ENCODE data around the gene RNF126. TPM values are rescaled to one million over a fixed set of nuclear protein-coding genes. Genes with fewer than 3 reads are reported as not detected.
"Not testable (repeated sequence)": the region's sequence is repeated elsewhere in the genome, so short reads cannot be mapped to it uniquely, and the experiment has no call there.

RNF126 gene
- 10 to 100 TPM; 24.5 to 27.1 TPM for total RNA-seq
- long read RNA-seq, donor 1, transcript RNF126-201 (9 exons, 1,694 nt), result major isoform, 21 of 23 reads
- long read RNA-seq, donor 1, partial matches to known transcripts, result 0 of 23 reads
- long read RNA-seq, donor 1, other reads (novel, unspliced or antisense), result 1 of 23 reads
- long read RNA-seq, donor 2, transcript RNF126-203 (9 exons, 963 nt), result minor isoform, 6 of 58 reads
- long read RNA-seq, donor 2, transcript RNF126-201 (9 exons, 1,694 nt), result major isoform, 37 of 58 reads
- long read RNA-seq, donor 2, partial matches to known transcripts, result 7 of 58 reads
- long read RNA-seq, donor 2, other reads (novel, unspliced or antisense), result 7 of 58 reads

- intact Hi-C loops (cut with DNase I), result no loop called here
- DNase-seq (ENCODE audit: low spot score), result peak; percentile 98
These were observed at the start of gene RNF126 for GRCh38 chr19:662962-663681. Gene RNF126, minus strand, starts transcription at chr19:663214. Its CDS starts 93 bp downstream, at chr19:663121.

GRCh38 chr19:711254-711653 is 48.2 kb upstream of the RNF126 start:
- intact Hi-C loops (cut with DNase I), result no loop called here
- no peak for DNase-seq (ENCODE audit: low spot score)

DNA sequence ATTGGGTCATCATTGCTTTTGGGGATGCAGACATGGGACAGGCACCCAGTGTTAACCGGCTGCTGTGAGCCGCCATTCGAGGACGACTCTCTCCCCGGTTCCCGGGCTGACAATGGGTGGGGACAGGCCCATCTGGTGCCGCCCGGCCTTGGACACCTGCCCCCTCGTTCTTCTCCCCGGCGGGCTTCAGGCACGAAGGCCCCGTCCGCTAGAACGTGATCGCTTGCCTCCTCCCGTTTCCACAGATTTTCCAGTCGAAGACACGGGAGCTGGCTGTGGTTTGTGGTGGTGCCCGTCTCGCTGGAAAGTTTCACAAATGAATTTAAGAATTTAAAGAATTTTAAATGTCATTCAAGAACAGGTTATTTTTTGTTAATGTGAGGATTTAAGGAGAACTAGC is 47.8 kb upstream of the RNF126 start:
- DNase-seq (ENCODE audit: low spot score), result no peak
- intact Hi-C loops (cut with DNase I), result no loop called here

GRCh38 chr19:709965-710571 is 47.1 kb upstream of the RNF126 start:
- intact Hi-C loops (cut with DNase I), result no loop called here
- DNase-seq (ENCODE audit: low spot score), result peak; percentile 93

DNA sequence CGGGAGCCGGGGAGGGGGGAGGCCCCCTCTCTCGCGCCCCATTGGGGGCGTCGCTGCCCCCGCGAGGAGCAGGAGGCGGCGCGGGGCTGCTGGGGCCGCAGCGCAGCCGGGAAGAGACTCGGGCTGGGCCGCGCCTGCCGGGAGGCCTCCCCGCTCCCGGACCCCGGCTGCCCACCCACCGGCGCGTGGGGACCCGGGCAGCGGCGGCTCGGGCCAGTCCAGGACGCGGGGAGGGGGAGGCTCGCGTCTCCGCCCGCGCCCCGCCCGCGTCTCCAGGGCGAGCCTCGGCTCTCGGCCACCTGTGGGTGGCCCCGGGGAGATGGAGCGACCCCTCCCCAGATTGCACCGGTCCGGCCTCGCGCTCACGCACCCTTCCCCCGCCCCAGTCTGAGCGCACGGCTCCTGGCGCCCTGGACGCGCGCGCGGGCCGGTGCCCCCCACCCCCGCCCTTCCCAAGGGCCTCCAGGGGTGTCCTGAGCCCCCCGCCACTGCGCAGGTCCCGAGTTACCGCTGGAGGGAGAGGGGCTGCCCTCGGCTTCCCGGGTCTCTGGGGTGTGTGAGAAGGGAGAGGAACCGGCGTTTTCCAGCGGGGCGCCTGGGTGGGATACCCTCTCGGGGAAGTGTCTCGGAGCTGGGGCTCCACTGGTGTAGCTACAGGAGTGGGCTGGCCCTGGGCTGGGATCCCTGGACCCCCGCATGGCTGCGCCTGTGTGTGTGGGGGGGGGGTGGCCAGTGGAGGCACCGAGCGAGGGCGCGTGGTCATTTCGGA is 46.4 kb upstream of the RNF126 start:
- intact Hi-C loops (cut with DNase I), result no loop called here
- DNase-seq (ENCODE audit: low spot score), result no peak

DNA sequence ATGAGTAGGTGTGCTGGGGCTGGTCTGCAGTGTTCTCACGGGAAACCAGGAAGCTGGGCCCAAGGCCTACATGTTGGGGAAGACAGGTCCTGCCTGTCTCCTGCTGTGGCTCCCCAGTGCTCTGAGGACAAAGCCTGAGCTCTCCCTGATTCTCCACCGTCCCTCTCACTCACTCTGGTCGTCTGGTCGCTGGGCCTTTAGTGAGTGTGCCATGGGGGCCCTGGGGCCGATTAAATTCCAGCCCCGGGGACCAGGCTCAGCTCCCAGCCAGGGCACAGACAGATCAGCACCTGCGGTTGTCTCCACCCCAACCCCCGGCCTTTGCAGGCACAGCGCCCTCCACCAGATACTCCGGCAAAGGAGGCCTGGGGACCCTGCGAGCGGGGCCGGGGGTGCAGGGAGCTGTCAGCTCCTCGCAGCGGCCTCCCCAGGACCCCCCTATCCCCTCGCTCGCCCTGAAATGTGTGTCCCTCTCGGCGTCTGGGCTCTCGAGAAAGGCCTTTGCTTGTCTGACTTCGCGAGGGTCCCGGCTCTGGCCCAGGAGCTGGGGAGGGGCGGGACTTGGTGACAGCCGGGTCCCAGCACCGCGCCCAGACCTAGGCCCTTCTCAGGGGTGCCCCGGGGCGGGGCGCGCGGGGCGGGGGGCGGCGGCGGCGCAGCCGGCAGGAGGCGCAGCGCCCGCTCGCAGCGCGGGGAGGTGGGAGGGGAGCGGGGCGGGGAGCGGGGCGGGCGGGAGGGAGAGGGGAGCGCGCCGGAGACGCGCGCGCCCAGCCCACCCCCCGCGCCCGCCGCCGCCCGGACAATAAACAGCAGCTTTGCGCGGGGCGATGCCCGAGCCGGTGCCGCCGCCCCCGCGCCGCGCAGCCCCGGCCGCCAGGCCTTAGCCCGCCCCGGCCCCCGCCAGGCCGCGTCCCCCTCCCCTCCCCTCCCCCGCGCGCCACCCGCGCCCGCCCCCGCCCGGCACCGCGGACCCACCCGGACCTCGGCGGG is 45.4 kb upstream of the RNF126 start, which contains the start of gene PALM:
Gene PALM (plus strand): TSS at position 782 of the 990 bp plus-strand sequence. CDS start 212 bp downstream, outside the sequence.
- DNase-seq (ENCODE audit: low spot score), result no peak
- intact Hi-C loops (cut with DNase I), result no loop called here

DNA sequence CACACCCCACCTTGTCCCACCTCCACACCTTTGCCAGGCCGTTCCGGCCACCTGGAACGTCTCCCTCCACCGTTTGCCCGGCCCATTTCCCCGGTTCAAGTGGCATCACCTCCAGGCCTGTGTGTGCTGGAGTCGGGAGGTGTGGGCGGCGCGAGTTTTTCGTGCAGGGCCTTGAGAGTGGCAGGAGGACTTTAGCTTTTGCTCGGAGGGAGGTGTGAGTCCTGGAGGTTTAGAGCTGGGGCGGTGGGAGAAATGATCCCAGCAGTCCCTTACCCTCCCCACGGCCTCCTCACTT is 41.4 kb upstream of the RNF126 start:
- intact Hi-C loops (cut with DNase I), result no loop called here
- DNase-seq (ENCODE audit: low spot score), result no peak

DNA sequence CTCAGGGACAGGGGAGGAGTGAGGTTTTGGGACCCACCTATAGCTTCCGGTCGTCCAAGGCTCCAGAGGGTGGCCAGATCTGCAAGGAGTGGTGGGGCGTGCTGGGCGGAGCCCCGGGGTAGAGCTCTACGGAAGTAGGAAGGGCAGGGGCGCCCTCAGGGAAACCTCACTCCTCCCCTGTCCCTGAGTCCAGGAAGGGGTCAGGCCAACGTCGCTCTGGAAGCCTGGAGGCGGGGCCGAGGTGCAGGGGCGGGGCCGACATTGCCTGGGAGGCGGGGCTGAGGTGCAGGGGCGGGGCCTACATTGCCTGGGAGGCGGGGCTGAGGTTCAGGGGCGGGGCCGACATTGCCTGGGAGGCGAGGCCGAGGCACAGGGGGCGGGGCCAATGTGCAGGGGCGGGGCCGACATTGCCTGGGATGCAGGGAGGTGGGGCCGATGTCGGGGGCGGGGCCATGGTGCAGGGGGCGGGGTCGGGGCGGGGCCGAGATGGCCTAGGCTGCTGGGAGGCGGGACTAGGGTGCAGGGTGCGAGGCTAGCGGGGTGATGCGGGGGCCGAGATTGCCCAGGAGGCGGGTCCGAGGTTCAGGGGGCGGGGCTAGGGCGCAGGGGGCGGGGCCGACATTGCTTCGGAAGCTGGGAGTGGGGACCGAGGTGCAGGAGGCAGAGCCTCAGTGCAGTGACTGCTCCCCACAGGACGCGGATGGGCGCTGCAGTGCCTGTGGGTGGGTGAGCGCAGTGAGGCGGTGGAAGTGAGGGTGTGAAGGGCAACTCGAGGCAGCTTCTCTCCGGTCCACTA is 40.8 kb upstream of the RNF126 start:
- DNase-seq (ENCODE audit: low spot score), result peak; percentile 97
- intact Hi-C loops (cut with DNase I), result no loop called here

- no peak for DNase-seq (ENCODE audit: low spot score)
- intact Hi-C loops (cut with DNase I), result no loop called here
These were observed 40.3 kb upstream of the RNF126 start for GRCh38 chr19:703329-703650.

DNA sequence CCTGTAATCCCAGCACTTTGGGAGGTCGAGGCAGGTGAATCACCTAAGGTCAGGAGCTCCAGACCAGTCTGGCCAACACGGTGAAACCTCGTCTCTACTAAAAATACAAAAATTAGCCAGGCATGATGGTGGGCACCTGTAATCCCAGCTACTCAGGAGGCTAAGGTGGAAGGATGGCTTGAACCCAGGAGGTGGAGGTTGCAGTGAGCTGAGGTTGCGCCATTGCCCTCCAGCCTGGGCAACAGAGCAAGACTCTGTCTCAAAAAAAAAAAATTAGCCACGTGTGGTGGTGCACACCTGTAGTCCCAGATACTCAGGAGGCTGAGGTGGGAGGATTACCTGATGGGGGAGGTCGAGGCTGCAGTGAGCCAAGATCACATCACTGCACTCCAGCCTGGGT is 39.8 kb upstream of the RNF126 start:
- intact Hi-C loops (cut with DNase I); DNase-seq (ENCODE audit: low spot score): not testable (repeated sequence)

GRCh38 chr19:699885-700284 is 36.9 kb upstream of the RNF126 start:
- DNase-seq (ENCODE audit: low spot score); intact Hi-C loops (cut with DNase I): not testable (repeated sequence)

DNA sequence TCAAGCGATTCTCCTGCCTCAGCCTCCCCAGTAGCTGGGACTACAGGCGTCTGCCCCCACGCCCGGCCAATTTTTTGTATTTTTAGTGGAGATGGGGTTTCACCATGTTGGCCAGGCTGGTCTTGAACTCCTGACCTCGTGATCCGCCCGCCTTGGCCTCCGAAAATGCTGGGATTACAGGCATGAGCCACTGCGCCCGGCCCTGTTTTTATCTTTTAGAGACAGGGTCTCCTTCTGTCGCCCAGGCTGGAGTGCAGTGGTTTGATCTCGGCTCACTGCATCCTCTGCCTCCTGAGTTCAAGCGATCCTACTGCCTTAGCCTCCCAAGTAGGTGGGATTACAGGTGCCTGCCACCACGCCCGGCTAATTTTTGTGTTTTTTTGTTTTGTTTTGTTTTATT is 35.5 kb upstream of the RNF126 start:
- intact Hi-C loops (cut with DNase I); DNase-seq (ENCODE audit: low spot score): not testable (repeated sequence)

- intact Hi-C loops (cut with DNase I), result no loop called here
- no peak for DNase-seq (ENCODE audit: low spot score)
These were observed 32.4 kb upstream of the RNF126 start, which contains the start of gene PRSS57 for GRCh38 chr19:695352-695949. Gene PRSS57, minus strand, starts transcription at chr19:695452. Its CDS starts 22 bp downstream, at chr19:695430.

GRCh38 chr19:694481-695351 is 31.7 kb upstream of the RNF126 start:
- intact Hi-C loops (cut with DNase I), result no loop called here
- DNase-seq (ENCODE audit: low spot score), result peak; percentile 73

GRCh38 chr19:690203-690602 is 27.2 kb upstream of the RNF126 start:
- intact Hi-C loops (cut with DNase I), result no loop called here
- DNase-seq (ENCODE audit: low spot score), result no peak

GRCh38 chr19:688992-689391 is 26.0 kb upstream of the RNF126 start:
- intact Hi-C loops (cut with DNase I), result no loop called here
- DNase-seq (ENCODE audit: low spot score), result no peak

DNA sequence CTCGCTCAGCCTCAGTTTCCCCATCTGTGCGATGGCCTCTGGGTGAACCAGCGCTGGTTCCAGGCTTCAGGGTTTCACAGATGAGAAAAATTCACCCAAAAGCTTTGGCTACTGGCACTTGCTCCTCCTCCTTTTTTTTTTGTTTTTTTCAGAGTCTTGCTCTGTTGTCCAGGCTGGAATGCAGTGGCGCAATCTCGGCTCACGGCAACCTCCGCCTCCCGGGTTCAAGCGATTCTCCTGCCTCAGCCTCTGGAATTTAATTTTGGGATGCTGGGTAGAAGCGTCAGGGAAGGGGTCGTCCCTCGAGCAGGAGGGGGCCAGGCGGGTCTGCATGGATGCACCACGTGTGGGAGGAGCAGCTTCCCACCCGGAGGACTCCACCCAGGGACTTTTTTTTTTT is 25.2 kb upstream of the RNF126 start:
- intact Hi-C loops (cut with DNase I), result no loop called here
- DNase-seq (ENCODE audit: low spot score), result no peak

Data from posterior vena cava (tissue), 2 donors.